ENCODE data around the gene ATN1. TPM values are rescaled to one million over a fixed set of nuclear protein-coding genes. Genes with fewer than 3 reads are reported as not detected.

The ATN1 gene
- total and polyA plus RNA-seq, 9 of the 15 experiments (the other 6 are each of a cell fraction or from before 2014, with no cell fraction given), result 0.15 to 49.8 (median 2.7) TPM

DNA sequence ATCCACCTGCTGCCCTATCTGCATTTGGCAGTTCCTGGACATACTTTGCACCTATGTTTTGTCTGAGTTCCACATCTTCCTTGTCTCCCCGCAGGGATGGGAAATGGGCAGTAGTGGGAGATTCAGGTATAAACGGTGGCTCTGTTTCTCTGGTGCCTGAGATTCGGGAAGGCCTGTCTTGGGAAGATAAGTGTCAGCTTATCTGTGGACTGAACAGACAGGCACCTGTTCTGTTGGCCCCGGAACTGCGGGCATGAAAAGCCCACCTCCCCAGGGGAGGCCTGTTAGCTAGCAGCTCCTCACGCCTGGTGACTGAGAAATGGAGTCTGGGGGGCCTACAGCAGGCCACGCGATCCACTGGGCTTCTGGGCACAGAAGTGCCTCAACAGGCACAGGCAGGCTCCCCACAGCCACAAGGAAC lies 36.9 kb downstream of the ATN1 start (continued):
- TF ChIP-seq CBX2 (IDR thresholded peaks at IDR 0.05; ENCODE audit: insufficient read depth, low read length, poor library complexity, severe bottlenecking) (no peak), EGR1 (conservative IDR thresholded peaks at IDR 0.05) (no peak), ZSCAN32 (CRISPR knock-in tag; IDR thresholded peaks at IDR 0.05) (no peak), TCFL5 (CRISPR knock-in tag; conservative IDR thresholded peaks at IDR 0.05) (no peak), CSDE1 (IDR thresholded peaks at IDR 0.05) (no peak), CEBPB (tag; IDR thresholded peaks at IDR 0.05) (no peak), ZNF384 (IDR thresholded peaks at IDR 0.05; ENCODE audit: low read depth, low read length) (no peak), GATAD2A (IDR thresholded peaks at IDR 0.05) (no peak), ZNF507 (tag; conservative IDR thresholded peaks at IDR 0.05) (no peak), SMAD2 (IDR thresholded peaks at IDR 0.05; ENCODE audit: low read depth, low read length) (no peak), RBFOX2 (IDR thresholded peaks at IDR 0.05; ENCODE audit: low read depth, low read length) (peak; percentile 73), CAMTA2 (CRISPR knock-in tag; conservative IDR thresholded peaks at IDR 0.05) (no peak), ZNF121 (CRISPR knock-in tag; conservative IDR thresholded peaks at IDR 0.05) (no peak), ZNF586 (CRISPR knock-in tag; conservative IDR thresholded peaks at IDR 0.05) (no peak), NCOA2 (IDR thresholded peaks at IDR 0.05; ENCODE audit: partially characterized antibody in 2 of 2) (no peak), ZFX (CRISPR knock-in tag; IDR thresholded peaks at IDR 0.05) (no peak), MCM5 (IDR thresholded peaks at IDR 0.05; ENCODE audit: low read depth) (no peak), SMARCC2 (IDR thresholded peaks at IDR 0.05; ENCODE audit: low read depth) (no peak), MBD1 (CRISPR knock-in tag; IDR thresholded peaks at IDR 0.05) (no peak), ETS1 (conservative IDR thresholded peaks at IDR 0.05; ENCODE audit: control insufficient read depth, low read depth, low read length) (no peak), TSC22D4 (tag; IDR thresholded peaks at IDR 0.05) (no peak), TAF7 (tag; IDR thresholded peaks at IDR 0.05) (no peak), TGIF2 (CRISPR knock-in tag; IDR thresholded peaks at IDR 0.05) (no peak), MYC (IDR thresholded peaks at IDR 0.05; ENCODE audit: low read depth, low read length) (no peak), MYC (CRISPR knock-in tag; IDR thresholded peaks at IDR 0.05; ENCODE audit: borderline replicate concordance, low read depth) (no peak), MAFK (IDR thresholded peaks at IDR 0.05; ENCODE audit: low read length) (no peak), E2F8 (IDR thresholded peaks at IDR 0.05; ENCODE audit: low read depth, partially characterized antibody) (no peak)

Measured in K562 (cell line).